IMR-90 (cell line): Measurements from ENCODE around the gene ZSWIM3. TPM values are rescaled to one million over a fixed set of nuclear protein-coding genes. Genes with fewer than 3 reads are reported as not detected.

Experiments
- MXI1 ChIP-seq: IDR thresholded peaks from 2 replicates; pipeline ENCODE4 v1.6.1; 2012; ENCODE audit warnings: low read depth, mild to moderate bottlenecking, low read length, moderate library complexity, borderline replicate concordance
- USF2 ChIP-seq: fragments of 150-350 bp; IDR thresholded peaks from 2 replicates; pipeline ENCODE4 v1.6.1; 2017; ENCODE audit warnings: mild to moderate bottlenecking, antibody characterized with exemption, low read length, low read depth
- polyA plus RNA-seq, 3 experiments: library from polyadenylated mRNA; depleted of rRNA; stranded (reverse); fragments of >200 nt; gene quantifications; 2 replicates each; pipeline ENCODE4 v1.2.3, GENCODE V29; 2012; ENCODE audit warnings: low replicate concordance in 1 of 3
- total RNA-seq: library from RNA; depleted of rRNA; stranded (reverse); fragments of >200 nt; gene quantifications from 2 replicates; pipeline ENCODE4 v1.2.3, GENCODE V29; 2012

The ZSWIM3 gene
- total and polyA plus RNA-seq, 2 of the 4 experiments (the other 2 are of a cell fraction) = 3.3 to 8.6 TPM

DNA sequence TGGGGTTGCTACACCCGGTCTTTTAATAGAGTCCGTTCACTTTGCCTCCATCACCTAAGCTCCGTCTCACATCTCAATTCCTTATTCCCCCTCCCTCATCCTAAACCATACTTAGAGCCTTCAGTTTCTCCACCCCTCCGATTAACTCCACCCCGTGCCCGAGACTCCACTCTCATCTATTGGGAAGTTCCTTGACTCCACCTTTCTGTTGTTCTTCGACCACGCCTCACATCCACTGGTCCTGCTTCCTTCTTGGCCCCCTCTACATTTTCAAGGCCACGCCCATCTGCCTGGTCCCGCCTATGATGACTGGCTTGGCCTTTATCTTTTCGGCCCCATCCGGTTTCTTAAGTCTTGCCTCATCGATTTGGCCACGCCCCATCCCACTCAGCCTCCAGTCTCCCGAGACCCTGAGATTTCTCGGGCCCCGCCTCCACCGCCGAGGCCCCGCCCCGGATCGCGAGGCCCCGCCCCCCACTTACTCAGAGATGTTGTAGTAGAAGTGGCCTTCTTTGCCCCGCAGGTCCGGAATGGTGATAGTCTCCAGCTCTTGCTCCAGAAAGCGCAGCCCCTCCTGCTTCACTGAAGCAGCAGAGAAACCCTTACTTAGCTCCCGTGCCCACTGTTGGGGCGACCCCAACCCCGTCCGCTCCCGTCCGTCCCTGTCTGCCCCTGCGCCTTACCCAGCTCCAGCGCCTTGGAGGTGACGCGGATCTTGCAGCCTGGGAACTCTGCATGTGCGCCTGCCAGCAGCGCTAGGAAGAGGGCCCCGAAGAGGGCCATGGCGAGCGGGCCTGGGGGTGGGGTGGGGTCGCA, 53.5 kb downstream of the ZSWIM3 start (continued):
- TF ChIP-seq USF2 (no peak; the same call in 1 of the 2 replicates), MXI1 (peak; percentile 64; the same call in 1 of the 2 replicates)
